ENCODE measurements around the gene FTSJ3.
"Not testable (repeated sequence)": the region's sequence is repeated elsewhere in the genome, so short reads cannot be mapped to it uniquely, and the experiment has no call there.

Gene FTSJ3

DNA sequence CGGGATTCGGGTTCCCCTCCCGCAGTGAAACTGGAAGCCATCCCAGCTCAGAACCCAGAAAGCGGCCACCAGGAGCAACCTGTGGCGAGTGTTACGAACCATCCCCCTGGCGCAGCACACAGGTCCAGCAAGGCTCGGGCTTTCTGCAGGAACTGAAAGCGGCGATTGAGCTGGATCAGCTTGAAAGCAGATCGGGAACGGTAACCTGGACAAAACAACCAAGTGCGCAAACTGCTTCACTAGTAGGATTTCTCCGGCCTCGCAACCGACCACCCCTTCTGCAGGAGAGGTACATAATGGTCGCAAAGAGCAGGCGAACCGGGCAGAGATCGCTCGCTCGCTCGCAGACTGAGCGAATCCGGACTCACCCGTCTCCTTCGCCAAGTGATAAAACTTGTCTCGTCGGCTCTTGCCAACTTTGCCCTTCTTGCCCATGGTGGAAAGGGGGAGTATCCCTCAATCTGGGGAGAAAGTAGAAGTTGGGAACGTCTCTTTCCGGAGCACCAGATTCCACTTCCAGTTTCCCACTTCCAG is 928 bp downstream of the FTSJ3 start:
- no peak for DNase-seq

DNA sequence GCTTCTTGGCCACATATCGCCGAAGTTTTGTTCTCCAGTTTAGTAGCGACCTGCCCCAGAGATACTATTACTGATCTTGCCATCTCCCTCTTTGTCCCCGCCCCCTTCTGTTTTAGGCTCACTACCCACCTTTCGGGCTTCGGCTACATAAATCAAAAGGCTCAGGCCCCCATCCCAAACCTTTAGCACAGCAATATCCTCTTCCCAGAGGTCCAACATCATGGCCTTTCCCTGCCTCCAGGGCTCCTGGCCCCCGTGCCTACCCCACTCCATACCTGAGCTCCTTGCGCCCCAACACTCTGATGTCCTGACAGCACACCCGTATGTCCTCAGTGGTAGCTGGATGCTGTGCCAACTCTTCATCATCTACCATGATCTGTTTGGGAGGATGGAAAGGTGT is 3.1 kb downstream of the FTSJ3 start:
- DNase-seq = no peak

DNA sequence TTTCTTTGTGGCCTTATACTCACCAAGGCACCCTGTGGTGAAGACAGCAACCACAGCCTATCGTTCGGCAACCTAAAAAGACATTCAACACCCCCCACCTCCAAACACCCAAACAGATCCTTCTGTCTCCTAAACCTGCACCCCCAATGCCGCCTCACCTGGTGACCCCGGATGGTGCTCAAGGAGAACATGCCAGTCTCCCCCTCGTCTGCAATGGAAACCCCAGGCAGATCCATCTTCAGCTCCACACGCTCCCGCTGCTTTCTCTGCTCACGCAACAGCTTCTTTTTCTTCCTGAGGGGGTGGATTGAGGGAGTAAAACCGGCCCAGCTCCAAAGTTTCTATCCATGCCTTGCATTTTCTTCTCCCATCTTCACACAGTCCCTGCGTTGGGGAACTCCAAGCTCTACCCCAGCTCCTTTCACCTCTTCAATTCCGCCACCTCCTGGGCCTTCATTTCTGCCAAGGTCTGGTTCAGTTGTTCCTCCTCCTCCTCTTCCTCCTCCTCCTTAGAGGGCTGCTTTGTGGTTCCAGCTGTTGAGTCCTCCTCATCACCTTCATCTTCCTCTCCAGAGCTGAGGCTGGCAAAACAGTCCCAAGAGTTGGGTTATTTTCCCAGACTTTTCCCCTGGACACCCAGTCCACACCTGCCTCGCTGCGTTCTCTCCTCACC is 3.7 kb downstream of the FTSJ3 start:
- no peak for DNase-seq

DNA sequence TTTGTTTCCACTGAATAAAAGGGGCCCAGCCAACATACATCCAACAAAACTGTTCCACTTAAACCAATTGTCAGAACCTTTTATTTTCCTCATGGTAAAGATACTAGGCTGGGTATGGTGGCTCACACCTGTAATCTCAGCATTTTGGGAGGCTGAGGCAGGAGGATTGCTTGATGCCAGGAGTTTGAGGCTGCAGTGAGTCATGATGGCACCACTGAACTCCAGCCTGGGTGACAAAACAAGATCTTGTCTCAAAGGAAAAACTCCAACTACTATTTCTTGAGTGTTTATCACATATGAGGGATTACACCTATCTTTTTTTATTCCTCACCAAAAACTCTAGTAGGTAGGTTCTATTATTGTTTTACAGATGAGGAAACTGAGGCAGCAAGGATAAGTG is 4.9 kb downstream of the FTSJ3 start:
- no peak for DNase-seq

DNA sequence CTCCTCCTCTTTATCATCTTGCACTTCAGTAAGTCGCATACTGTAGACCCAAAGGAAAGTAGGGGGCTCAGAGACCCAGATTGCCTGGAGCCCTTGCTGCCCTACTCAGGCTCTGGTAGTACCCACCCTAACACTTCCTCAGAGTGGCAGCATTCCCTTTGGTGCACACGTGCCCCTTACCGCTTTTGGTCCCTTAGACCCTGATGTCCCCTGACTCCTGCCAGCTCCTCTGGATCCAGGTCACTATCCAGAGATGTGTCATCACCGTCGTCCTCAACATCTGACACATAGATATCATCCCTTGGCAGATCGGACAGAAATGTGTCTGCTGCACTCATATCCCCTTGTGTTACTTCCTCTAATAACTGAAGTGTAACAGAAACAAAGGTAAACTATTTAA is 5.7 kb downstream of the FTSJ3 start:
- DNase-seq = no peak

DNA sequence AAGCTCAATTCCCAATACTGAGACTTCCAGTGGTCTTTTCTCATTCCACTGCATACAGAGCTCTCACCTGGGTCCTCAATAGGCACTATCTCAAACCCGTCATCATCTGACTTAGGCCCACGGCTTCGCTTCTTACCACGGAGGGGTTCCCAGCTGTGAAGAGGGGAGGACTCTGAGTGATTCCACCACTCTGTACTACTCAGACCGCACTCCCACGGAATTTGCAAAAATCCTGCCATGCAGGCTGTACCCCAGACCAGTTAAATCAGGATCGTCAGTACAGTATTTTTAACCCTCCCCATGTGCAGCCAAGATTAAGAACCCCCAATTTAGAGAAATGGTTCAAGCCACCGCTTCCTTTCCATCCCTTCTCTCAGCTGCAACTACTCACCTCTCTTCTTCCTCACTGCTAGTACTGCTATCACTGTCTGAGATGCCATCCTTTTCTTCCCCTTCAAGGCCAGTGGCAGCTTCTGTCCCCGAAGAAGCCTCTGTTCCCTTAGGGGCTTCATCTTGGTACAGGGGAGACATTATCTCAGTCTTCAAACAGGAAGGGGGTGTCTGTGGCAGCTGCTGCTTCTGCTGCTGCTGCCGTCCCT is 6.4 kb downstream of the FTSJ3 start:
- DNase-seq = no peak

DNA sequence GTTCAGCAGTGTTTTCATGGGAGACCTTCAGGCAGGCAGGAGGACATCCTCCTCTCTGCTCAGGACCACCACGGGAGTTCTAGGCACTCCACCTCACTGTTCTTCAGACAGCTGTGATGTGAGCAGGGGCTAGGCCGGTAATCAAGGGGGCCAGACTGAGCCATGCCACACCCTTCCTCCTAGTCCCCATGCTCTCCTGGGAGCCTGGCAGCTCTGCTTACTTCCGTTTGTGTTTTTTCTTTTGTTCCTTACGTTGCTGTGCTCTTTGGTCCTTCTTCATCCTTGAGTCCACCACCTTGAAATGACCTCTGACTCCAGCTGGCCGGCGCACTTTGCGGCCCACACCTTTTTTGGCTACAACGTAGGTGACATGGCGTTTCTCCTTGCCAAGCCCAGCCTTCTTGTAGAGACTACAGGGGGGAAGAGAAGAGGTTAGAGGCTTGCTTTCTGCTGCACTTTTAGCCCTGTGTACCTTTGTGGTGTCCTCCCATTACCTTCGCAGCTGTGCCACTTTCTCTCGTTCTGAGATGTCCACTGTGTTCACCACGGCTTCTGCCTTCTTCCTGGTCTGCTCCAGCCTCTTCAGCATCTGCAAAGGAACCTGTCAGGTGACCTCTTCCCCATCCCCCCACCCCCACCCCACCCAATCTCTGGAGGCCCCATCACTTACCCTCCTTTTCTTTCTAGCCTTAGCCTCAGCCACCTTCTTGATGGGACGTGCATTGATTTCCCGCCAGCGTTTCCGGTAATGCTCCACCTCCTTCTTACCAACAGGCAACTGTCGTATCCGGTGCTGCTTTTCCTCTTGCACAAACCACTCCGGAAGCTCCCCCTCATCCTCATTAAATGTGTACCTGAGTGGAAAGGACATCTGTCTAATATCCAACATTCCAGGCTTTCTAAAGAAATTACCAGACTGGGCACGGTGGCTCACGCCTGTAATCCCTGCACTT is 7.6 kb downstream of the FTSJ3 start:
- DNase-seq = no peak

DNA sequence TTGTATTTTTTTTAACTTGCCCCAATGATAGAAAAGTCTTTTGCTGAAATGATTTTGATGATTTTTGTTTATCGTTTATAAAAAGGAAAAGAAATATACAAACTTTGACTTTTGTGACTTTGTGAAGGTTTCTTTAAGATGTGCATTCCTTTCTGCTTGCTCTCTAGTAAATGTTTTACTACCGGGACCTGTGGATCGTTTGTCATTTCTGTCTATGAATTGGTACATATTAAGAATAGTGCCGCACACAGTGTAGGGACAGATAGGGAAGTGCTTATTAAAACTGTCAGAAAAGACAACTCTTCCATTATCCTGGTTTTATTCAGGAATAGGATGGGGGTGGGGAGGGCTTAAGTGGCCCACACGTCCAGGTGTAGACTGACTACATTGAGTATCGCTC is 8.3 kb downstream of the FTSJ3 start:
- no peak for DNase-seq

DNA sequence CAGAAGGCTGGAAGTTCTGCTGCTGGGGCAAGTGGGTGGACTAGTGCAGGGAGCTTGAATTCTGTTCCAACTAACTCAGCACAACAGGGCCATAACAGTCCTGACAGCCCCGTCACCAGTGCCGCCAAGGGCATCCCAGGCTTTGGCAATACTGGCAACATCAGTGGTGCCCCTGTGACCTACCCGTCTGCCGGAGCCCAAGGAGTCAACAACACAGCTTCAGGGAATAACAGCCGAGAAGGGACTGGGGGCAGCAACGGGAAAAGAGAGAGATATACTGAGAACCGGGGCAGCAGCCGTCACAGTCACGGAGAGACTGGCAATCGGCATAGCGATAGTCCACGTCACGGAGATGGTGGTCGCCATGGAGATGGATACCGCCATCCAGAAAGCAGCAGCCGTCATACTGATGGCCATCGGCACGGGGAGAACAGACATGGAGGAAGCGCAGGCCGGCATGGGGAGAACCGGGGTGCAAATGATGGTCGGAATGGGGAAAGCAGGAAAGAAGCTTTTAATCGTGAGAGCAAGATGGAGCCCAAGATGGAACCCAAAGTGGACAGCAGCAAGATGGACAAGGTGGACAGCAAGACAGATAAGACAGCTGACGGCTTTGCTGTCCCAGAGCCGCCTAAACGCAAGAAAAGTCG is 9.6 kb downstream of the FTSJ3 start:
- DNase-seq = no peak

DNA sequence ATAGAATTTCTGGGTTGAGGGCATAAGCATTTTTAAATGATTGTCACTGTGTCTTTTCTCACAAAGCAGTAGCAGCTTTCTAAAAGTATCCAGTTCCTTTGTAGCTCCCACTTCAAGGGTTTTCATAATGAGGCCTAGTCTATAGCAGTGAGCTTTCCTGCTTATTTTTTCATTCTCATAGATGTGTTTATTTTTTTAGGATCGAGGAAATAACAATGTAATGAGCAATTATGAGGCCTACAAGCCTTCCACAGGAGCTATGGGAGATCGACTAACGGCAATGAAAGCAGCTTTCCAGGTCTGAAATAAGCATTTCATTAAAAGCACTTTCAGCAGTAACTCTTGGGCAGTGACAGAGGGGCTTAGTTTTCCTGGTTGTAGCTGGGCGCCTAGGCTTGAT is 10.8 kb downstream of the FTSJ3 start:
- no peak for DNase-seq

DNA sequence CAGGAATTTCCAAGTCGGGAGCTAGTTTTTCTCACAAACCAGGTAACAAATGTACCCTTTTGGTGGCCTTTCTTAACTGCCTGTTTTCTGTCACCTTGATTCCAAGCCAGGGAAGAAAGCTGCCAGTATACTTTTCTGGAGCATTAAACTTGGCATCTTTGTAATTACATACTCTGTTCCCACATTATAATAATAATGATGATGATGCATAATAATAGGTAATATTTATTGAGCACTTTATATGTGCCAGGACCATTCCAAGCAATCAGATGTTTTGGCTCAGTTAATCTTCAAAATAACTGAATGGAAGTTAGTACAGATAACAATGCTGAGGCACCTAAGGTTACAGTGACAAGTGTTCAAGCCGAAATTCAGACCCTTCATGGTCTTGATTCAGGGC is 11.3 kb downstream of the FTSJ3 start:
- DNase-seq = no peak

DNA sequence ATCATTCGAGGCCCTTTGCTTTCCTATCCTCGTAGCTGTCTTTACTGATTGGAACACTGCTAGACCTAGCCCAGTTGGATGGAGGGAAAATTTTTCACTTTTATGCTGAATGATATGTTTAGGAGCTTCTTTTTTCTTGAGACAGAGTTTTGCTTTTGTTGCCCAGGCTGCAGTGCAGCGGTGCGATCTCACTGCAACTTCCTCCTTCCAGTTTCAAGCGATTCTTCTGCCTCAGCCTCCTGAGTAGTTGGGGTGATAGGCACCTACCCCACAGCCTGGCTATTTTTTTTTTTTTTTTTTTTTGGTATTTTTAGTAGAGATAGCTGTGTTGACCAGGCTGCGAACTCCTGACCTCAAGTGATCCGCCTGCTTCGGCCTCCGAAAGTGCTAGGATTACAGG is 17.5 kb downstream of the FTSJ3 start:
- no peak for DNase-seq

DNA sequence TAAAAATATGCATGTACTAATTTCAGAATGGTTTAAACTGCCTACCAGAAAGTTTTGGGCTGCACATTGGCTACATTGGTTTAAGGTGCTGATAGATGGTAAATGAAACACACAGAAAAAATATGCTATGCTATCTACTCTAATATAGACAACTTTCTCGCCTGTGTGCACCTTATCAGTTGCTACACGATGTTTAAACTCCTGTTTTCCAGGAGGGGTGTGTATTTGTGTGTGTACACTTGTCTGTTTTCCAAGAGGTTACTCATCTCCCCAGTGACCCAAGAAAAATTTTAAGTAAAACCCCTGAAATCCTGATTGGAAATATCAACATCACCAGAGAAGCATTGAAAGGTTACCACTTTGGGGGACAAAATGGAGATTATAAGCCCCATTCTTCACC is 21.9 kb downstream of the FTSJ3 start:
- DNase-seq = no peak

DNA sequence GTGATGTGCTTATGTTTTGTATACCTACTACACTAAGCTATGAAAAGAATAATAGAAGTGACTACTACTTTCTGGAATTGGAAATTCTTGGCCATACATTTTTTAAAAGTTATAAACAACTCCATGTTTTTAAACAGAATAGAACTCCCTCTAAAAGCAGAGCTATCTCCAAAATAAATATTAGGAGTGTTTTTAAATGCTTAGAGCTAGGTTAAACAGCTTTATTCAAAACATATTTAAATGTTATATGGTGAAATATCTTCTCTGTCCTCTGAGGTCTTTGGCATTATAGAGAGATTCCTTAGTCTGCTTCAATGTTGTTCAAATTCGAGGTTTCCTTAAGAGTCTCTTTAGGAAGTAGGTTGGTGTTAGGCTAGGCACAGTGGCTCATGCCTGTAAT is 23.1 kb downstream of the FTSJ3 start:
- DNase-seq = no peak

DNA sequence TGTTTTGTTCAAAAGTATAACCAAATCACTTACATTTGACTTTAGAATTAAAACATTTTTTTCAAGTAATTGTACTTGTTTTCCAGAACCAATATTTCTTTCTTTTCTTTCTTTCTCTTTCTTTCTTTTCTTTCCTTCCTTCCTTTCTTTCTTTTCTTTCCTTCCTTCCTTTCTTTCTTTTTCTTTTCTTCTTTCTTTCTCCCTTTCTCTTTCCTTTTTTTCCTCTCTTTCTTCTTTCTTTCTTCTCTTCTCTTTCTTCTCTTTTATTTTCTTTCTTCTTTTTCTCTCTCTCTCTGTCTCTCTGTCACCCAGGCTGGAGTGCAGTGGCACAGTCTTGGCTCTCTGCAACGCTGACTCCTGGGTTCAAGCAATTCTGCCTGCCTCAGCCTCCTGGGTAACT is 26.7 kb downstream of the FTSJ3 start:
- DNase-seq = no peak

DNA sequence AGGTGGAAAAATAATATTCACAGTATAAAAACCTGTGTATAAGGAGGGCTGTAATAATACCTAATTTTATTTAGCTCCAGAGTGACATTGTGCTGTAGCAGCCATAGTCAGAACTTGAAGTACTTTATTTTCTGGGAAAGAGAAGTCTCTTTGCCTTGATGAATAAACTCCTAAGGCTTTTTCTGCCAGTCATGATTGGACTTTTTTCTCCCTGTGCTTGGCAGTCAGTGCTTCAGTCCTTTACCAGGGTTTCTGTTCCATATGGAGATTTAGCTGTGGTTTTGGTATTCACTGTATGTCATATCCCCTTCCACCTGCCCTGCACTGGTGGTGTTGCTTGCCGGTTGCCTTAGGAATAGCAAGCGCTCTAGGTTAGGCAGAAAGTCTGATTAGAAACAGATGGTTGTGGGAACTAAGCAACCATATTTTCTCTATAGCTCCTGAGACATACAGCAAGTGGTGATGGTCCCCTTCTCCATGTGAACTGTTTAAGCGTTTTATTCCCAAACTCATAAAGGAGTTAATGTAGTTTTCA is 28.8 kb downstream of the FTSJ3 start:
- no peak for DNase-seq

DNA sequence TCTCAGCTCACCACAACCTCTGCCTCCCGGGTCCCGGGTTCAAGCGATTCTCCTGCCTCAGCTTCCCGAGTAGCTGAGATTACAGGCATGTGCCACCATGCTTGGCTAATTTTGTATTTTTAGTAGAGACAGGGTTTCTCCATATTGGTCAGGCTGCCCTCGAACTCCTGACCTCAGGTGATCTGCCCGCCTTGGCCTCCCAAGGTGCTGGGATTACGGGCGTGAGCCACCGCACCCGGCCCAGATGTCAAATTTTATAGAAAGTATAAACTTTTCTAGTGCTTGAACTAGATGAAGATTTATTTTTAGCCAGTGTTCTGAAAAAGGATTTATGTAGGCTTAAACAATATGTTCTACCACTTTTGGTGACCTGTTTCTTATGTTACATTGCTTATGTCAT is 31.1 kb downstream of the FTSJ3 start:
- DNase-seq = not testable (repeated sequence)

DNA sequence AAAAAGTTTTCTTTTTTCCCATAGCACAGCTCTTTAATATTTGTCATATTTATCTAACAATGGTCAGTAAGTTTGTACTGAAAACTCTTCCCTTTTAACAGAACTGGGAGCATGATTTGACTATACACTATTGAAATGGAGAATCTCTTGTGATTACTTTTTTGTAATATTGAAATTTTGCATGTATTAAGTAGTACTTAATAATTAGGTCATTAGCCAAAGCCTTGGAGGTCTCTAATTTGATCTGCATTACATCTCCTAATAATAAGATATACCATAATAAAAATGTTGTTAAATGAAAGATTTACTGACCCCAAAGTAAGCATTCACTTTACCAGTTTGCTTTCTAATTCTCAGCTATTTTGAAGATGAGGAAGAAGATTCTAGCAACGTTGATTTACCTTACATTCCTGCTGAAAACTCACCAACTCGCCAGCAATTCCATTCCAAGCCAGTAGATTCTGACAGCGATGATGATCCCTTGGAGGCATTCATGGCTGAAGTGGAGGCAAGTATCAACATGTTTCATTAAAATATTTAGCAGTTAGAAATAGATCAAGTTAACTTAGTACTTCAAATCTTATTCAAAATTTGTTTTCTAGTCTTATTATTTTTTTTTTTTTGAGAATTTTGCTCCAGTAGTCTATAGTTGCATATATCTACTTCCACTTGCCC is 35.3 kb downstream of the FTSJ3 start:
- no peak for DNase-seq

DNA sequence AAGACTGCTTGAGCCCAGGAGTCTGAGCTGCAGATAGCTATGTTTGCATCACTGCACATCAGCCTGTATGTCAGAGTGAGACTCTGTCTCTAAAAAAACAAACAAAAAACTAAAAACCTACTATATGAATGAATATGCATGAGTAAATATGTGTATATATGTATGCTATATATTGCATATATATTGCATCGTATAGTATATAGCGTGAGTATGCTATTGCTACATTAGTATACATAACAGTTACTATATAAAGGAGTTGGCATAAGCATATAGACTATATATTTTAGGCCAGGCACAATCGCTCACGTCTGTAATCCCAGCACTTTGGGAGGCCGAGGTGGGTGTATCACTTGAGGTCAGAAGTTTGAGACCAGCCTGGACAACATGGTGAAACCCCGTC is 37.4 kb downstream of the FTSJ3 start:
- DNase-seq = no peak

DNA sequence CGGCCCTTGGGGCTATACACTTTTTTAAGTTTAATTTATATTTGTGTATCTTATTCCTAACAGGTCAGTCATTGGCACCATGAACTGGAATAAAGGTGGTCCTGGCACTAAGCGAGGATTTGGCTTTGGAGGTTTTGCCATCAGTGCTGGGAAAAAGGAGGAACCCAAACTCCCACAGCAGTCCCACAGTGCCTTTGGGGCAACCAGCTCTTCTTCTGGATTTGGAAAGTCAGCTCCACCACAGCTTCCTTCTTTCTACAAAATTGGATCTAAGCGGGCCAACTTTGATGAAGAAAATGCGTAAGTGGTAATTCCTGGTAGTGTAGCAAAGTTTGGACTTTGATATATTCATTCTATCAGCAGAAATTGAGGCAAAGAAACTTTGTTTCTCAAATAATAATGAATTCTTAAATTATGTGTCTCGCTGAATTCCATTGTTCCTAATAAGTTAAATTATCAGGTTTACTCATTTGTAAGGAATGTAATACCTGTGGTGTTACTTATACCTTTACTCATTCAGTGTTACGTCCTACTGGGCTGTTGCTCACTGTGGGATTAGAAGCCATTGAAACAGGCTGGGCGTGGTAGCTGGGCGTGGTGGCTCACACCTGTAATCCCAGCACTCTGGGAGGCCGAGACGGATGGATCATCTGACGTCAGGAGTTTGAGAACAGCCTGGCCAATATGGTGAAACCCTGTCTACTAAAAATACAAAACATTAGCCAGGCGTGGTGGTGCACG is 40.3 kb downstream of the FTSJ3 start:
- no peak for DNase-seq

DNA sequence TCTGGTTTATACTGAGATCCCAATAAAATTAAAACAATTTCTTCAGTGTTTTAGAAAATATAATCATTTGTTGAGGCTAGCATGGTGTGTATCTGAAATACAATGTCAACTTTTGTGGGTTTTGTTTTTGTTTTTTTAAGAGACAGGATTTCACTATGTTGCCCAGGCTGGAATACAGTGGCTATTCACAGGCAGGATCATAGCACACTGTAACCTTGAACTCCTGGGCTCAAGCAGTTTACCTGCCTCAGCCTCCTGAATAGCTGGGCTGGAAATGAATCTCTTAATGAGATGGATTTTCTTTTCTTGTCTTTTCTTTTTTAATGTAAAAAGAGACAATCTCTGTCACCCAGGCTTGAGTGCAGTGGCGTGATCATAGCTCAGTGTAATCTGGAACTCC is 41.3 kb downstream of the FTSJ3 start:
- DNase-seq = no peak

DNA sequence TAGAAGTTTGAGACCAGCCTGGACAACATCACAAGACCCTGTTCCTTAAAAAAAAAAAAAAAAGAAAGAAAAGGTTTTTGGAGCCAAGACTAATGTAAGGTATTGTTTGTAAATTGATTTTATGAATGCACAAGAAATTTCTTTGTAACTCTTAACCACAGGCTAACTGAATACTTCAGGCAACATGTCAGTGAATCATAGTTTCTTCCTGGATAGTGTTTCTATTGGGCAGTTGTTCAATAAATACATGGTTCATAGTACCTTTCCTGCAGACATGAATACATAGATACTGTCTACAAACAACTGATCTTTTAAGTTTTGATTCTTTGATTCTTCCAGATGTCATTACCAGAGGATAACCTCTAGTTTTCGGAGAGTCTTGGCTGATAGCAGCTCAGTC is 41.9 kb downstream of the FTSJ3 start:
- no peak for DNase-seq
